Measurements from ENCODE around the gene PTPN14.

Gene PTPN14

DNA sequence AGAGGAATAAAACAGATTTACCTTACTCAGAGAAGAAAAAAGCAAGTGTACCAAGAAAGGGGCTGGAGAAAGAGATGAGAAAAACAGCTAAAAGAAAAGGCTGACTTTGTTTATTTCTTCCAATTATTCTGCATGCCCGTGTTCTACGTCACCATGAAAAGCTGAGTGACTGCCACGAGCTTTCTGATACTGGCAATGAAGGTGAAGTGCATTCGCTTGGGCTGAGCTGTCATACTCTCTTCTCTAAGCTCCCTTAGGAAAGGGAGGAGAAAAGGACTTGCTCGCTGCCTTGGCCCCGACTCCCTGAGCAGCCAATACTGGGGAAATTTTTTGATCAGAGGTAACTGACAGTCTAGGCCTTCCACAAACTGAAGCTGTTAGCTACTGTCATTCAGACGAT lies 165.1 kb downstream of the PTPN14 start:
- H3K36me3 ChIP-seq (ENCODE audit: control insufficient read depth in 2 of 2, insufficient read depth in 1 of 2, low read length in 2 of 2): peaks cover 9 to 42% of the 10 kb centered on the region in 2 experiments
- no peaks in the 10 kb centered on the region for H3K9me3 ChIP-seq (ENCODE audit: control insufficient read depth, insufficient read depth, low read depth, low read length)
- TF ChIP-seq IKZF3 (tag by site-specific recombination; IDR thresholded peaks at IDR 0.05) (no peak), SCRT2 (tag by site-specific recombination; IDR thresholded peaks at IDR 0.05) (no peak), HOXA7 (CRISPR knock-in tag; IDR thresholded peaks at IDR 0.05; ENCODE audit: borderline replicate concordance) (no peak), ZNF202 (tag by site-specific recombination; IDR thresholded peaks at IDR 0.05; ENCODE audit: borderline replicate concordance) (no peak), ZNF664 (tag by site-specific recombination; IDR thresholded peaks at IDR 0.05) (no peak), ZIC2 (tag by site-specific recombination; IDR thresholded peaks at IDR 0.05) (no peak), YY2 (tag by site-specific recombination; IDR thresholded peaks at IDR 0.05) (no peak), WT1 (tag by site-specific recombination; IDR thresholded peaks at IDR 0.05) (no peak), ZNF394 (tag by site-specific recombination; IDR thresholded peaks at IDR 0.05; ENCODE audit: borderline replicate concordance) (no peak), ZNF747 (tag by site-specific recombination; IDR thresholded peaks at IDR 0.05) (no peak), ZXDB (tag by site-specific recombination; IDR thresholded peaks at IDR 0.05) (no peak), GLI2 (tag by site-specific recombination; IDR thresholded peaks at IDR 0.05; ENCODE audit: borderline replicate concordance, low read depth) (no peak), ZNF624 (tag by site-specific recombination; IDR thresholded peaks at IDR 0.05) (no peak), KLF7 (tag by site-specific recombination; IDR thresholded peaks at IDR 0.05; ENCODE audit: borderline replicate concordance) (no peak)
- TF ChIP-seq, protein P1, sequence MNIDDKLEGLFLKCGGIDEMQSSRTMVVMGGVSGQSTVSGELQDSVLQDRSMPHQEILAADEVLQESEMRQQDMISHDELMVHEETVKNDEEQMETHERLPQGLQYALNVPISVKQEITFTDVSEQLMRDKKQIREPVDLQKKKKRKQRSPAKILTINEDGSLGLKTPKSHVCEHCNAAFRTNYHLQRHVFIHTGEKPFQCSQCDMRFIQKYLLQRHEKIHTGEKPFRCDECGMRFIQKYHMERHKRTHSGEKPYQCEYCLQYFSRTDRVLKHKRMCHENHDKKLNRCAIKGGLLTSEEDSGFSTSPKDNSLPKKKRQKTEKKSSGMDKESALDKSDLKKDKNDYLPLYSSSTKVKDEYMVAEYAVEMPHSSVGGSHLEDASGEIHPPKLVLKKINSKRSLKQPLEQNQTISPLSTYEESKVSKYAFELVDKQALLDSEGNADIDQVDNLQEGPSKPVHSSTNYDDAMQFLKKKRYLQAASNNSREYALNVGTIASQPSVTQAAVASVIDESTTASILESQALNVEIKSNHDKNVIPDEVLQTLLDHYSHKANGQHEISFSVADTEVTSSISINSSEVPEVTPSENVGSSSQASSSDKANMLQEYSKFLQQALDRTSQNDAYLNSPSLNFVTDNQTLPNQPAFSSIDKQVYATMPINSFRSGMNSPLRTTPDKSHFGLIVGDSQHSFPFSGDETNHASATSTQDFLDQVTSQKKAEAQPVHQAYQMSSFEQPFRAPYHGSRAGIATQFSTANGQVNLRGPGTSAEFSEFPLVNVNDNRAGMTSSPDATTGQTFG (tag by site-specific recombination; IDR thresholded peaks at IDR 0.05; ENCODE audit: borderline replicate concordance): no peak
- TF ChIP-seq, protein P2, sequence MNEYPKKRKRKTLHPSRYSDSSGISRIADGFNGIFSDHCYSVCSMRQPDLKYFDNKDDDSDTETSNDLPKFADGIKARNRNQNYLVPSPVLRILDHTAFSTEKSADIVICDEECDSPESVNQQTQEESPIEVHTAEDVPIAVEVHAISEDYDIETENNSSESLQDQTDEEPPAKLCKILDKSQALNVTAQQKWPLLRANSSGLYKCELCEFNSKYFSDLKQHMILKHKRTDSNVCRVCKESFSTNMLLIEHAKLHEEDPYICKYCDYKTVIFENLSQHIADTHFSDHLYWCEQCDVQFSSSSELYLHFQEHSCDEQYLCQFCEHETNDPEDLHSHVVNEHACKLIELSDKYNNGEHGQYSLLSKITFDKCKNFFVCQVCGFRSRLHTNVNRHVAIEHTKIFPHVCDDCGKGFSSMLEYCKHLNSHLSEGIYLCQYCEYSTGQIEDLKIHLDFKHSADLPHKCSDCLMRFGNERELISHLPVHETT (tag by site-specific recombination; IDR thresholded peaks at IDR 0.05): no peak
- ChIA-PET CTCF (no interaction called here), POLR2A (no interaction called here)
- no peak overlapping the region for H3K4me3 ChIP-seq (ENCODE audit: low read depth, low read length)
- H3K4me1 ChIP-seq (ENCODE audit: control insufficient read depth, insufficient read depth, low read length): no peaks in the 10 kb centered on the region
- H3K27ac ChIP-seq (ENCODE audit: extremely low read depth, low read depth, low read length): no peak overlapping the region

DNA sequence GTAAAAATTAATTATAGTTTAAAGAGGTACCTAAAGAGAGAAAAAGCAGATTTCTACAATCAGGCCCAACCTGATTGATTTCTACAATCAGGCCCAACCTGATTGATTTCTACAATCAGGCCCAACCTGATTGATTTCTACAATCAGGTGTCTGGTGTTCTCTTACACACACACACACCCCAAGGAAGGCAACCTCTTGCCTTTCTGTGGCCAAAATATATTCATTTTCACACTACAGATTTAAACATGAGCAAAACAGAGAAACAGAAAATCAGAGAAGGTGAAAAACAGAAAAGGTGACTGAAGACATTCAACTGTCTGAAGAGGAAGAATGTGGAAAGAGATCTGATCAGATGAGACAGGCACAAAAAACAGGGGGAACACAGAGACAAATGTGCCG lies 166.0 kb downstream of the PTPN14 start:
- ChIA-PET POLR2A (no interaction called here), CTCF (no interaction called here)
- no peak for TF ChIP-seq ZNF473 (tag by site-specific recombination; IDR thresholded peaks at IDR 0.05)
- no peak for TF ChIP-seq MZF1 (tag by site-specific recombination; IDR thresholded peaks at IDR 0.05; ENCODE audit: borderline replicate concordance)
- peaks cover 9 to 38% of the 10 kb centered on the region in 2 experiments for H3K36me3 ChIP-seq (ENCODE audit: control insufficient read depth in 2 of 2, insufficient read depth in 1 of 2, low read length in 2 of 2)
- H3K4me3 ChIP-seq (ENCODE audit: low read depth, low read length): no peak overlapping the region
- H3K4me1 ChIP-seq (ENCODE audit: control insufficient read depth, insufficient read depth, low read length): no peaks in the 10 kb centered on the region; the same call in 1 of the 2 replicates
- H3K9me3 ChIP-seq (ENCODE audit: control insufficient read depth, insufficient read depth, low read depth, low read length): no peaks in the 10 kb centered on the region
- no peak overlapping the region for H3K27ac ChIP-seq (ENCODE audit: extremely low read depth, low read depth, low read length)

DNA sequence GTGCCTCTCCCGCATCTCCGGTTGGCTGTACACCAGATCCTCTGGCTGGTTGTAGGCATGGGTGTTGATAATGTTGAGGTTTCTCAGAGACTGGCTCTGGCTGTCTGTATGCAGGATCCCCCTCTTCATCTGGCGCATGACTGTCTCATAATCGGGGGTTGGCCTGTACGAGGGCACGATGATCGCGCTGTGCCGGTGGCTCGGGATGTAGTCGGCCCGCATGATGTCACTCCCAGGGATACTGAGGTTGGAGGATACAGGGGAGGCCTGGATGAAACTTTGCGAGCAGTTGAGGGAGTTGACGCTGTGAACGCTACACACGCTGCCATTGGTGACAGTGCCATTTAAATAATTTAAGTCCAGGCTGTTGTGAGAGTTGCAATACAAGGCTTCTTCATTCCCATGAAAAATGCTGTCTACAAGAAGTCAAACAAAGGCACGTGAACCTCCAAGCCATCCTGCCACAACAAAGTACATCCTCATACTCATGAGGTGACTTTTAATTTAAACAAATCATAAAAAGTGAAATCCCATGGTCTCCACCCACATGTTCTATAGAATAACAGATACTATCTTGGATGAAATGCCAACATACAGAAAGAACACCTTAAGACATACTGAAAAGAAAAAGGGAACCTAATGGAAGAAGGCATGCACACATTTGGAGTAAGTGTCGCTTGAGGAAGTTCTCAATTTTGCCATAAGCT lies 166.9 kb downstream of the PTPN14 start:
- no peaks in the 10 kb centered on the region; the same call in 1 of the 2 replicates for H3K4me1 ChIP-seq (ENCODE audit: control insufficient read depth, insufficient read depth, low read length)
- H3K27ac ChIP-seq (ENCODE audit: extremely low read depth, low read depth, low read length): no peak overlapping the region
- H3K36me3 ChIP-seq (ENCODE audit: control insufficient read depth in 2 of 2, insufficient read depth in 1 of 2, low read length in 2 of 2): peaks cover 9 to 37% of the 10 kb centered on the region in 2 experiments
- H3K9me3 ChIP-seq (ENCODE audit: control insufficient read depth, insufficient read depth, low read depth, low read length): no peaks in the 10 kb centered on the region
- CTCF ChIA-PET: interaction anchor here (0.7 kb wide), 1 partner anchor 42 kb away, joined by 3 read pairs; no protein-coding TSS in a partner anchor
- POLR2A ChIA-PET: no interaction called here
- H3K4me3 ChIP-seq (ENCODE audit: low read depth, low read length): no peak overlapping the region
- TF ChIP-seq RBAK (tag by site-specific recombination; IDR thresholded peaks at IDR 0.05): no peak
- no peak for TF ChIP-seq SP2 (tag by site-specific recombination; IDR thresholded peaks at IDR 0.05)
- no peak for TF ChIP-seq ZNF404 (tag by site-specific recombination; IDR thresholded peaks at IDR 0.05)
- TF ChIP-seq ZNF654 (tag by site-specific recombination; IDR thresholded peaks at IDR 0.05; ENCODE audit: low read depth): no peak
- no peak for TF ChIP-seq SETDB1 (IDR thresholded peaks at IDR 0.05; ENCODE audit: insufficient read length, low read length)
- TF ChIP-seq ZNF214 (tag by site-specific recombination; IDR thresholded peaks at IDR 0.05; ENCODE audit: borderline replicate concordance): no peak
- TF ChIP-seq BCL11B (tag by site-specific recombination; IDR thresholded peaks at IDR 0.05; ENCODE audit: low read depth): no peak
- TF ChIP-seq ZNF423 (tag by site-specific recombination; IDR thresholded peaks at IDR 0.05): no peak
- no peak for TF ChIP-seq ZIC2 (tag by site-specific recombination; IDR thresholded peaks at IDR 0.05)
- TF ChIP-seq, protein P3, sequence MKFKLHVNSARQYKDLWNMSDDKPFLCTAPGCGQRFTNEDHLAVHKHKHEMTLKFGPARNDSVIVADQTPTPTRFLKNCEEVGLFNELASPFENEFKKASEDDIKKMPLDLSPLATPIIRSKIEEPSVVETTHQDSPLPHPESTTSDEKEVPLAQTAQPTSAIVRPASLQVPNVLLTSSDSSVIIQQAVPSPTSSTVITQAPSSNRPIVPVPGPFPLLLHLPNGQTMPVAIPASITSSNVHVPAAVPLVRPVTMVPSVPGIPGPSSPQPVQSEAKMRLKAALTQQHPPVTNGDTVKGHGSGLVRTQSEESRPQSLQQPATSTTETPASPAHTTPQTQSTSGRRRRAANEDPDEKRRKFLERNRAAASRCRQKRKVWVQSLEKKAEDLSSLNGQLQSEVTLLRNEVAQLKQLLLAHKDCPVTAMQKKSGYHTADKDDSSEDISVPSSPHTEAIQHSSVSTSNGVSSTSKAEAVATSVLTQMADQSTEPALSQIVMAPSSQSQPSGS (tag by site-specific recombination; IDR thresholded peaks at IDR 0.05; ENCODE audit: low read depth): no peak
- TF ChIP-seq ZNF701 (tag by site-specific recombination; IDR thresholded peaks at IDR 0.05): no peak
- no peak for TF ChIP-seq ZBTB8A (tag by site-specific recombination; IDR thresholded peaks at IDR 0.05)

Measured in HEK293 (cell line).